Upper lobe of left lung (tissue), 6 donors: Measurements from ENCODE around the gene CNOT4. TPM values are rescaled to one million over a fixed set of nuclear protein-coding genes. Genes with fewer than 3 reads are reported as not detected.

Experiments
- ATAC-seq, 2 donors: fragments of 200-7000 bp; cut with Tn5 transposase; one replicate each; pipeline ENCODE4 v1.9.1; 2022; ENCODE audit warnings: mild to moderate bottlenecking in 2 of 2, moderate library complexity in 2 of 2; ENCODE audit not compliant: low FRiP score in 2 of 2
- DNase-seq, 2 donors: peaks; one replicate each; pipeline ENCODE4 v3.0.0-alpha.2; 2019 to 2020
- H3K27ac ChIP-seq, 4 donors: fragments of 200-600 bp; sonication (generic); one replicate each; pipeline ENCODE4 v1.5.1; 2016 to 2019
- H3K27me3 ChIP-seq, 4 donors: fragments of 200-600 bp; sonication (generic); one replicate each; pipeline ENCODE4 v1.5.1; 2017 to 2019
- H3K36me3 ChIP-seq, 4 donors: fragments of 200-600 bp; sonication (generic); one replicate each; pipeline ENCODE4 v1.5.1; 2016 to 2019
- H3K4me1 ChIP-seq, 4 donors: fragments of 200-600 bp; sonication (generic); one replicate each; pipeline ENCODE4 v1.5.1; 2018 to 2019
- H3K4me3 ChIP-seq, 4 donors: fragments of 200-600 bp; sonication (generic); one replicate each; pipeline ENCODE4 v1.5.1; 2017 to 2019; ENCODE audit warnings: mild to moderate bottlenecking in 2 of 4, moderate library complexity in 1 of 4
- H3K9me3 ChIP-seq, 4 donors: fragments of 200-600 bp; sonication (generic); one replicate each; pipeline ENCODE4 v1.5.1; 2018 to 2019
- CTCF ChIP-seq, 6 experiments: fragments of 450-650 bp in 4 of 6; fragments of 200-600 bp in 2 of 6; sonication (generic) in 2 of 6; IDR thresholded peaks; one replicate each; pipeline ENCODE4 v1.5.1; 2016 to 2019; ENCODE audit warnings: antibody characterized with exemption in 6 of 6
- EP300 ChIP-seq, 4 donors: sonication (generic); formaldehyde crosslinking; IDR thresholded peaks; one replicate each; pipeline ENCODE4 v1.5.1; 2017; ENCODE audit warnings: antibody characterized with exemption in 4 of 4, control low read depth in 2 of 4
- POLR2A ChIP-seq, 4 donors: fragments of 450-650 bp; IDR thresholded peaks; one replicate each; pipeline ENCODE4 v1.5.1; 2016 to 2017; ENCODE audit warnings: antibody characterized with exemption in 4 of 4, mild to moderate bottlenecking in 2 of 4
- POLR2AphosphoS5 ChIP-seq, 2 donors: sonication (generic); formaldehyde crosslinking; IDR thresholded peaks; one replicate each; pipeline ENCODE4 v1.5.1; 2017; ENCODE audit warnings: antibody characterized with exemption in 2 of 2
- WGBS, 2 donors: methylation state at CpG; one replicate each; pipeline ENCODE4 v1.1.5; 2017 to 2018; 5-methylcytosine and 5-hydroxymethylcytosine counted together
- total RNA-seq, 6 donors: library from RNA; depleted of rRNA in 4 of 6; stranded (reverse); fragments of >200 nt in 4 of 6; gene quantifications; one replicate each; pipeline versions ENCODE4 v1.1.0 to v1.2.1, GENCODE V29; 2016 to 2021
- donor health status: DM: no; HTN: no; CAD: no; lungs with moderate emphysema.
- donor health status: DM: no; HTN: yes; CAD: no; lungs with severe emphysema.

Gene CNOT4
- total RNA-seq, 6 donors from 2014 or later = 12.1 to 25.7 (median 19.5) TPM

- DNase-seq (no peak), ATAC-seq (no peak)
- H3K36me3 ChIP-seq = no peaks in the 10 kb centered on the region
- H3K4me3 ChIP-seq = no peak overlapping the region
- WGBS, 2 donors = 91 to 100% methylated on average over 4 of the region's 4 CpGs
- H3K27me3 ChIP-seq = no peaks in the 10 kb centered on the region
- TF ChIP-seq POLR2A (IDR thresholded peaks at IDR 0.05) (no peak), EP300 (IDR thresholded peaks at IDR 0.05) (no peak), CTCF (IDR thresholded peaks at IDR 0.05) (no peak)
- H3K9me3 ChIP-seq = no peaks in the 10 kb centered on the region
- no peaks in the 10 kb centered on the region for H3K4me1 ChIP-seq
- no peak overlapping the region for H3K27ac ChIP-seq
Observed at GRCh38 chr7:135525426-135525825, 15.5 kb upstream of the CNOT4 start.

- TF ChIP-seq CTCF (IDR thresholded peaks at IDR 0.05) = no peak
- no peak for TF ChIP-seq EP300 (IDR thresholded peaks at IDR 0.05)
- TF ChIP-seq POLR2AphosphoS5 (IDR thresholded peaks at IDR 0.05) = no peak
- no peak for TF ChIP-seq POLR2A (IDR thresholded peaks at IDR 0.05)
Observed at GRCh38 chr7:135523146-135523545, 13.2 kb upstream of the CNOT4 start.

GRCh38 chr7:135522509-135522908 is 12.6 kb upstream of the CNOT4 start:
- WGBS, 2 donors = 89 to 94% methylated on average over 6 of the region's 6 CpGs
- DNase-seq = no peak
- TF ChIP-seq POLR2A (IDR thresholded peaks at IDR 0.05) = no peak
- no peak for TF ChIP-seq EP300 (IDR thresholded peaks at IDR 0.05)
- TF ChIP-seq POLR2AphosphoS5 (IDR thresholded peaks at IDR 0.05) = no peak
- no peak for TF ChIP-seq CTCF (IDR thresholded peaks at IDR 0.05)

More at GRCh38 chr7:135523146-135523545, 13.2 kb upstream of the CNOT4 start:
- H3K4me3 ChIP-seq = no peak overlapping the region
- no peaks in the 10 kb centered on the region for H3K36me3 ChIP-seq
- H3K4me1 ChIP-seq = no peaks in the 10 kb centered on the region
- no peaks in the 10 kb centered on the region for H3K9me3 ChIP-seq
- H3K27ac ChIP-seq = no peak overlapping the region
- ATAC-seq = no peak
- H3K27me3 ChIP-seq = no peaks in the 10 kb centered on the region
- DNase-seq = no peak
- WGBS, 2 donors = 88 to 97% methylated on average over 1 of the region's 1 CpG

GRCh38 chr7:135519871-135520270 is 10.0 kb upstream of the CNOT4 start:
- H3K36me3 ChIP-seq = no peaks in the 10 kb centered on the region
- ATAC-seq (no peak), DNase-seq (peak in 1 of 2 donors; percentile 30)
- H3K27ac ChIP-seq = no peak overlapping the region
- H3K27me3 ChIP-seq = no peaks in the 10 kb centered on the region
- H3K4me3 ChIP-seq = no peak overlapping the region
- 72 to 82% methylated on average over 4 of the region's 4 CpGs for WGBS, 2 donors
- no peaks in the 10 kb centered on the region for H3K4me1 ChIP-seq
- no peaks in the 10 kb centered on the region for H3K9me3 ChIP-seq
- TF ChIP-seq EP300 (IDR thresholded peaks at IDR 0.05) (no peak), POLR2A (IDR thresholded peaks at IDR 0.05) (no peak), CTCF (IDR thresholded peaks at IDR 0.05) (no peak), POLR2AphosphoS5 (IDR thresholded peaks at IDR 0.05) (no peak)

More at GRCh38 chr7:135522509-135522908, 12.6 kb upstream of the CNOT4 start:
- Histone ChIP-seq H3K27me3 (no peaks in the 10 kb centered on the region), H3K9me3 (no peaks in the 10 kb centered on the region), H3K4me3 (no peak overlapping the region), H3K27ac (no peak overlapping the region), H3K4me1 (no peaks in the 10 kb centered on the region), H3K36me3 (no peaks in the 10 kb centered on the region)
- no peak for ATAC-seq

- H3K9me3 ChIP-seq = no peaks in the 10 kb centered on the region
- no peaks in the 10 kb centered on the region for H3K4me1 ChIP-seq
- no peaks in the 10 kb centered on the region for H3K36me3 ChIP-seq
- H3K27me3 ChIP-seq = no peaks in the 10 kb centered on the region
- no peak overlapping the region for H3K27ac ChIP-seq
- ATAC-seq = peak in 1 of 2 donors; percentile 22
- H3K4me3 ChIP-seq = no peak overlapping the region
- no peak for DNase-seq
- no peak for TF ChIP-seq POLR2A (IDR thresholded peaks at IDR 0.05)
- TF ChIP-seq POLR2AphosphoS5 (IDR thresholded peaks at IDR 0.05) = no peak
- no peak for TF ChIP-seq EP300 (IDR thresholded peaks at IDR 0.05)
- no peak for TF ChIP-seq CTCF (IDR thresholded peaks at IDR 0.05)
Observed at GRCh38 chr7:135519233-135519688, 9.4 kb upstream of the CNOT4 start.
